OCI-LY1 (cell line): ENCODE measurements around the gene PSMG4.

Experiments
- EZH2 ChIP-seq: fragments of 200-600 bp; sonication (generic), shearing (Covaris generic); IDR thresholded peaks from 2 replicates; pipeline ENCODE4 v1.8.0; 2017; ENCODE audit warnings: borderline replicate concordance, mixed run types, mild to moderate bottlenecking, antibody characterized with exemption, low read length, moderate library complexity, mixed read lengths
- TF ChIP-seq, protein P1 (sequence below): fragments of 200-600 bp; sonication (generic), shearing (Covaris generic); IDR thresholded peaks from 2 replicates; pipeline ENCODE4 v1.5.1; 2017; ENCODE audit warnings: mild to moderate bottlenecking, antibody characterized with exemption, low read length, moderate library complexity, mixed read lengths

DNA sequence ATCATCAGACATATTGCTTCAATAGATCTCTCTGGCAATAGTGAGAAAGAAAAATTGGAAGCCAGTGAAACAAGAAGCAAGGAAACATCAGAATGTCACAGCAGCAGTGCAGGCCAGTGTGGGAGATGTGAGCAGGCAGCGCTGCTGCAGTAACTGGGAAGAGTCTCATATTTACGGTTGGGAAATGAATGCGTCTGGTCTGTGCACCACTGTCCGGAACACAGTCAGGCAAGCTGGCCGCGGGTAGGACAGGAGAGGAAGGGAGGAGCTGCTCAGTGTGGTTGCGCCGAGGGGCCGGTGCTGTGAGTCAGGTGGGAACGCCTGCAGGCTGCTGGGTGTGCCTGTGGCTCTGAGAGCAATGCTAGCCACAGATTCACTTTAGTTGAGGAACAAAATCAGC is 6.4 kb upstream of the PSMG4 start:
- TF ChIP-seq, protein P1, sequence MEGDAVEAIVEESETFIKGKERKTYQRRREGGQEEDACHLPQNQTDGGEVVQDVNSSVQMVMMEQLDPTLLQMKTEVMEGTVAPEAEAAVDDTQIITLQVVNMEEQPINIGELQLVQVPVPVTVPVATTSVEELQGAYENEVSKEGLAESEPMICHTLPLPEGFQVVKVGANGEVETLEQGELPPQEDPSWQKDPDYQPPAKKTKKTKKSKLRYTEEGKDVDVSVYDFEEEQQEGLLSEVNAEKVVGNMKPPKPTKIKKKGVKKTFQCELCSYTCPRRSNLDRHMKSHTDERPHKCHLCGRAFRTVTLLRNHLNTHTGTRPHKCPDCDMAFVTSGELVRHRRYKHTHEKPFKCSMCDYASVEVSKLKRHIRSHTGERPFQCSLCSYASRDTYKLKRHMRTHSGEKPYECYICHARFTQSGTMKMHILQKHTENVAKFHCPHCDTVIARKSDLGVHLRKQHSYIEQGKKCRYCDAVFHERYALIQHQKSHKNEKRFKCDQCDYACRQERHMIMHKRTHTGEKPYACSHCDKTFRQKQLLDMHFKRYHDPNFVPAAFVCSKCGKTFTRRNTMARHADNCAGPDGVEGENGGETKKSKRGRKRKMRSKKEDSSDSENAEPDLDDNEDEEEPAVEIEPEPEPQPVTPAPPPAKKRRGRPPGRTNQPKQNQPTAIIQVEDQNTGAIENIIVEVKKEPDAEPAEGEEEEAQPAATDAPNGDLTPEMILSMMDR: no peak
- TF ChIP-seq EZH2: no peak
